ENCODE measurements around the gene APBB2. TPM values are rescaled to one million over a fixed set of nuclear protein-coding genes. Genes with fewer than 3 reads are reported as not detected.
"Not testable (repeated sequence)": the region's sequence is repeated elsewhere in the genome, so short reads cannot be mapped to it uniquely, and the experiment has no call there.

Gene APBB2
- total RNA-seq, 1 experiment from 2014 or later: 46.0 TPM

- intact Hi-C loops (cut with micrococcal nuclease; ENCODE audit: unreplicated experiment): no loop called here
- Histone ChIP-seq H2AFZ (no peak overlapping the region), H3F3A (ENCODE audit: insufficient read depth, low read depth) (peaks cover 10% of the 10 kb centered on the region), H3K9me3 (ENCODE audit: insufficient read depth, low read depth) (no peaks in the 10 kb centered on the region), H3K27ac (no peak overlapping the region), H4K20me1 (ENCODE audit: insufficient read depth) (no peaks in the 10 kb centered on the region), H3K4me2 (no peak overlapping the region), H3K9me2 (ENCODE audit: insufficient read depth) (no peaks in the 10 kb centered on the region), H3K4me3 (no peak overlapping the region), H3K79me2 (ENCODE audit: low read depth) (no peaks in the 10 kb centered on the region; the same call in 1 of the 2 replicates), H3K36me3 (ENCODE audit: low read depth) (no peaks in the 10 kb centered on the region), H3K4me1 (replicated peaks; ENCODE audit: insufficient read depth) (peaks cover 7% of the 10 kb centered on the region), H3K27me3 (ENCODE audit: insufficient read depth, low read depth) (no peaks in the 10 kb centered on the region)
- BruUV-seq (replicated peaks): no TSS peak
- DNase-seq: no peak
- ChIA-PET POLR2A (ENCODE audit: unreplicated experiment) (no interaction called here), CTCF (no interaction called here)
- TF ChIP-seq EZH2 (IDR thresholded peaks at IDR 0.05; ENCODE audit: low read depth) (no peak), CTCF (conservative IDR thresholded peaks at IDR 0.05) (no peak)
Observed at GRCh38 chr4:41154814-41155177, 59.5 kb downstream of the APBB2 start.

- no peak for TF ChIP-seq EZH2 (IDR thresholded peaks at IDR 0.05; ENCODE audit: low read depth)
- no peak for TF ChIP-seq CTCF (conservative IDR thresholded peaks at IDR 0.05)
- Histone ChIP-seq H3K27ac (no peak overlapping the region), H4K20me1 (ENCODE audit: insufficient read depth) (no peaks in the 10 kb centered on the region), H3K9me2 (ENCODE audit: insufficient read depth) (no peaks in the 10 kb centered on the region), H3K4me1 (replicated peaks; ENCODE audit: insufficient read depth) (peaks cover 2% of the 10 kb centered on the region), H3K4me3 (no peak overlapping the region), H3K27me3 (ENCODE audit: insufficient read depth, low read depth) (no peaks in the 10 kb centered on the region), H2AFZ (no peak overlapping the region), H3F3A (ENCODE audit: insufficient read depth, low read depth) (peaks cover 5% of the 10 kb centered on the region), H3K79me2 (ENCODE audit: low read depth) (no peaks in the 10 kb centered on the region; the same call in 1 of the 2 replicates), H3K9me3 (ENCODE audit: insufficient read depth, low read depth) (no peaks in the 10 kb centered on the region), H3K36me3 (ENCODE audit: low read depth) (no peaks in the 10 kb centered on the region), H3K4me2 (no peak overlapping the region)
- ChIA-PET POLR2A (ENCODE audit: unreplicated experiment) (no interaction called here), CTCF (interaction anchor here (0.6 kb wide), 1 partner anchor 16 kb away, joined by 4 read pairs; no protein-coding TSS in a partner anchor)
- BruUV-seq (replicated peaks): no TSS peak
- no peak for DNase-seq
- intact Hi-C loops (cut with micrococcal nuclease; ENCODE audit: unreplicated experiment): no loop called here
Observed at GRCh38 chr4:41154010-41154813, 60.1 kb downstream of the APBB2 start.

- H2AFZ ChIP-seq: no peak overlapping the region
- no peak overlapping the region for H3K4me3 ChIP-seq
- intact Hi-C loops (cut with micrococcal nuclease; ENCODE audit: unreplicated experiment): no loop called here
- TF ChIP-seq CTCF (conservative IDR thresholded peaks at IDR 0.05) (no peak), EZH2 (IDR thresholded peaks at IDR 0.05; ENCODE audit: low read depth) (no peak)
- H3K27me3 ChIP-seq (ENCODE audit: insufficient read depth, low read depth): no peaks in the 10 kb centered on the region
- H3K4me1 ChIP-seq (replicated peaks; ENCODE audit: insufficient read depth): no peaks in the 10 kb centered on the region
- POLR2A ChIA-PET (ENCODE audit: unreplicated experiment): no interaction called here
- H3K79me2 ChIP-seq (ENCODE audit: low read depth): no peaks in the 10 kb centered on the region
- H3K36me3 ChIP-seq (ENCODE audit: low read depth): no peaks in the 10 kb centered on the region
- H3K4me2 ChIP-seq: no peak overlapping the region
- no peak overlapping the region for H3K27ac ChIP-seq
- CTCF ChIA-PET: no interaction called here
- H3F3A ChIP-seq (ENCODE audit: insufficient read depth, low read depth): no peaks in the 10 kb centered on the region
- no peaks in the 10 kb centered on the region for H4K20me1 ChIP-seq (ENCODE audit: insufficient read depth)
- H3K9me3 ChIP-seq (ENCODE audit: insufficient read depth, low read depth): no peaks in the 10 kb centered on the region
- no peak for DNase-seq
- no peaks in the 10 kb centered on the region for H3K9me2 ChIP-seq (ENCODE audit: insufficient read depth)
- BruUV-seq (replicated peaks): no TSS peak
Observed at GRCh38 chr4:41150401-41150800, 63.9 kb downstream of the APBB2 start.

- H3F3A ChIP-seq (ENCODE audit: insufficient read depth, low read depth): not testable (repeated sequence)
Observed at GRCh38 chr4:41149568-41149967, 64.8 kb downstream of the APBB2 start.

More at GRCh38 chr4:41149568-41149967, 64.8 kb downstream of the APBB2 start:
- CTCF ChIA-PET; H3K9me3 ChIP-seq (ENCODE audit: insufficient read depth, low read depth); H3K9me2 ChIP-seq (ENCODE audit: insufficient read depth); H3K4me3 ChIP-seq; H4K20me1 ChIP-seq (ENCODE audit: insufficient read depth); H3K79me2 ChIP-seq (ENCODE audit: low read depth); DNase-seq; intact Hi-C loops (cut with micrococcal nuclease; ENCODE audit: unreplicated experiment); H3K36me3 ChIP-seq (ENCODE audit: low read depth); POLR2A ChIA-PET (ENCODE audit: unreplicated experiment); BruUV-seq (replicated peaks); H3K27ac ChIP-seq; H3K27me3 ChIP-seq (ENCODE audit: insufficient read depth, low read depth); H3K4me2 ChIP-seq; H2AFZ ChIP-seq; H3K4me1 ChIP-seq (replicated peaks; ENCODE audit: insufficient read depth): not testable (repeated sequence)
